Liver (tissue), 3 donors: ENCODE measurements around the gene GMPR2.

Source experiments
- CTCF ChIP-seq: fragments of 150-350 bp; IDR thresholded peaks from 2 replicates; pipeline ENCODE4 v1.5.1; 2017; ENCODE audit warnings: improper control_type of control experiment, low read depth, low read length; ENCODE audit not compliant: missing input control
- GABPA ChIP-seq, 2 donors: IDR thresholded peaks in 1 of 2; conservative IDR thresholded peaks in 1 of 2; 2 replicates each; pipeline ENCODE4 v1.6.1; 2016; ENCODE audit warnings: antibody characterized with exemption in 2 of 2, mild to moderate bottlenecking in 1 of 2, moderate library complexity in 1 of 2
- HNF4A ChIP-seq, 2 donors: conservative IDR thresholded peaks; 2 replicates each; pipeline ENCODE4 v1.6.1; 2016; ENCODE audit warnings: antibody characterized with exemption in 2 of 2, mild to moderate bottlenecking in 2 of 2
- JUND ChIP-seq, 2 donors: IDR thresholded peaks; 2 replicates each; pipeline ENCODE4 v1.6.1; 2016; ENCODE audit warnings: antibody characterized with exemption in 2 of 2
- MAX ChIP-seq: IDR thresholded peaks from 2 replicates; pipeline ENCODE4 v1.6.1; 2016; ENCODE audit warnings: antibody characterized with exemption
- REST ChIP-seq: IDR thresholded peaks from 2 replicates; pipeline ENCODE4 v1.6.1; 2016; ENCODE audit warnings: antibody characterized with exemption, mild to moderate bottlenecking
- RXRA ChIP-seq, 2 donors: IDR thresholded peaks; 2 replicates each; pipeline ENCODE4 v1.6.1; 2017 to 2018; ENCODE audit warnings: antibody characterized with exemption in 2 of 2, mild to moderate bottlenecking in 1 of 2
- TAF1 ChIP-seq: conservative IDR thresholded peaks from 2 replicates; pipeline ENCODE4 v1.6.1; 2016; ENCODE audit warnings: antibody characterized with exemption, mild to moderate bottlenecking
- donor health status: healthy.
- donor health status: healthy.

- no peak for TF ChIP-seq CTCF
- TF ChIP-seq JUND (IDR thresholded peaks at IDR 0.05) = no peak
- TF ChIP-seq GABPA (IDR thresholded peaks at IDR 0.05 in 1 of 2, conservative IDR thresholded peaks at IDR 0.05 in 1 of 2) = no peak
- TF ChIP-seq MAX = no peak
- TF ChIP-seq TAF1 = no peak
- no peak for TF ChIP-seq HNF4A (conservative IDR thresholded peaks at IDR 0.05)
- TF ChIP-seq RXRA (IDR thresholded peaks at IDR 0.05) = no peak
- TF ChIP-seq REST = no peak
Observed at GRCh38 chr14:24269910-24270536, 37.3 kb downstream of the GMPR2 start.
